Measurements from ENCODE around the gene HNRNPAB.

HNRNPAB gene

GRCh38 chr5:178232124-178232919 is 28.0 kb downstream of the HNRNPAB start, which contains the start of gene PHYKPL:
PHYKPL (minus strand) TSS chr5:178232802; CDS start chr5:178232550, 252 bp downstream.
- ChIA-PET CTCF (interaction anchor here (0.6 to 0.9 kb wide), 5 partner anchors 11 to 412 kb away, joined by 3 to 4 read pairs (median 3); no protein-coding TSS in a partner anchor), POLR2A (ENCODE audit: low non-redundant PET) (interaction anchor here (0.6 kb wide), 1 partner anchor 1089 kb away, joined by 3 read pairs; no protein-coding TSS in a partner anchor)
- DNase-seq (ENCODE audit: low spot score) = peak; percentile 86
- peak within 1 kb of the TSS; percentile 93 for H3K27ac ChIP-seq
- TF ChIP-seq CTCF (conservative IDR thresholded peaks at IDR 0.05; ENCODE audit: low read depth) = no peak

- POLR2A ChIA-PET (ENCODE audit: low non-redundant PET) = no interaction called here
Observed at GRCh38 chr5:178232920-178233429, 28.6 kb downstream of the HNRNPAB start.

GRCh38 chr5:178234121-178234749 is 29.9 kb downstream of the HNRNPAB start:
- DNase-seq (ENCODE audit: low spot score) = no peak
- H3K27ac ChIP-seq = no peak overlapping the region
- CTCF ChIA-PET = interaction anchor here (0.5 to 1.3 kb wide), 13 partner anchors 10 to 356 kb away, joined by 3 to 9 read pairs (median 3); partner anchors contain the start of gene COL23A1
- POLR2A ChIA-PET (ENCODE audit: low non-redundant PET) = interaction anchor here (1.2 kb wide), 1 partner anchor 30 kb away, joined by 3 read pairs; the partner anchor contains the start of gene HNRNPAB
- TF ChIP-seq CTCF (conservative IDR thresholded peaks at IDR 0.05; ENCODE audit: low read depth) = no peak

More at GRCh38 chr5:178232920-178233429, 28.6 kb downstream of the HNRNPAB start:
- DNase-seq (ENCODE audit: low spot score) = no peak
- peak overlapping the region; percentile 93 for H3K27ac ChIP-seq
- CTCF ChIA-PET = interaction anchor here (0.9 kb wide), 1 partner anchor 157 kb away, joined by 3 read pairs; no protein-coding TSS in a partner anchor
- TF ChIP-seq CTCF (conservative IDR thresholded peaks at IDR 0.05; ENCODE audit: low read depth) = no peak

GRCh38 chr5:178234750-178235587 is 30.6 kb downstream of the HNRNPAB start:
- DNase-seq (ENCODE audit: low spot score) = peak; percentile 78
- POLR2A ChIA-PET (ENCODE audit: low non-redundant PET) = interaction anchor here (1.2 kb wide), 1 partner anchor 31 kb away, joined by 3 read pairs; the partner anchor contains the start of gene HNRNPAB
- peak; percentile 74 for TF ChIP-seq CTCF (conservative IDR thresholded peaks at IDR 0.05; ENCODE audit: low read depth)
- CTCF ChIA-PET = interaction anchor here (0.5 to 1.3 kb wide), 17 partner anchors 9 to 1898 kb away, joined by 3 to 9 read pairs (median 3); partner anchors contain the start of gene COL23A1
- H3K27ac ChIP-seq = 0 out of 2 replicates have a peak overlapping the region, but pooled peaks have one; percentile 12

- POLR2A ChIA-PET (ENCODE audit: low non-redundant PET) = interaction anchor here (1.2 kb wide), 1 partner anchor 31 kb away, joined by 3 read pairs; the partner anchor contains the start of gene HNRNPAB
Observed at GRCh38 chr5:178235588-178235974, 31.2 kb downstream of the HNRNPAB start.

More at GRCh38 chr5:178235588-178235974, 31.2 kb downstream of the HNRNPAB start:
- TF ChIP-seq CTCF (conservative IDR thresholded peaks at IDR 0.05; ENCODE audit: low read depth) = no peak
- H3K27ac ChIP-seq = no peak overlapping the region
- no peak for DNase-seq (ENCODE audit: low spot score)
- CTCF ChIA-PET = interaction anchor here (0.6 to 1.3 kb wide), 8 partner anchors 9 to 598 kb away, joined by 3 to 9 read pairs (median 4); partner anchors contain the start of gene COL23A1

All from RWPE1 (cell line).